PC-3 (cell line): Measurements from ENCODE around the gene STXBP6. TPM values are rescaled to one million over a fixed set of nuclear protein-coding genes. Genes with fewer than 3 reads are reported as not detected.

Experiments used
- ATAC-seq: fragments of 200-7000 bp; cut with Tn5 transposase; 2 replicates; pipeline ENCODE4 v1.9.1; 2020; ENCODE audit warnings: mild to moderate bottlenecking, moderate library complexity
- BruUV-seq: library from RNA; stranded (reverse); fragments of 400-500 nt; replicated peaks from 2 replicates; lab custom pipeline; 2021; lab: Mats Ljungman, UMichigan
- CTCF ChIA-PET: fragments of 300-600 bp; sonication (Branson Sonifier 250); formaldehyde crosslinking; loops from one replicate; lab custom pipeline; 2022; ENCODE audit warnings: antibody characterized with exemption; lab: Charles Lee
- POLR2A ChIA-PET: fragments of 300-600 bp; sonication (Branson Sonifier 250); formaldehyde crosslinking; loops from one replicate; lab custom pipeline; 2022; ENCODE audit warnings: antibody characterized with exemption; ENCODE audit not compliant: unreplicated experiment; lab: Charles Lee
- DNase-seq: peaks from one replicate; pipeline ENCODE4 v3.0.0-alpha.2; 2015
- H2AFZ ChIP-seq: fragments of 300-600 bp; sonication (generic); 2 replicates; pipeline ENCODE4 v1.6.0; 2016; ENCODE audit warnings: antibody characterized with exemption, low read length
- H3F3A ChIP-seq: fragments of 300-600 bp; sonication (generic); one replicate; pipeline ENCODE4 v1.6.0; 2017; ENCODE audit warnings: antibody characterized with exemption, low read length, control low read depth, mild to moderate bottlenecking; ENCODE audit not compliant: unreplicated experiment
- H3K27ac ChIP-seq: fragments of 300-600 bp; sonication (generic); 2 replicates; pipeline ENCODE4 v1.5.1; 2016; ENCODE audit warnings: mild to moderate bottlenecking, low read length
- H3K27me3 ChIP-seq: fragments of 300-600 bp; sonication (generic); 2 replicates; pipeline ENCODE4 v1.6.1; 2016; ENCODE audit warnings: low read length, mixed read lengths
- H3K36me3 ChIP-seq: fragments of 300-600 bp; sonication (generic); 2 replicates; pipeline ENCODE4 v1.6.1; 2016; ENCODE audit warnings: low read depth, mixed run types, low read length, mixed read lengths
- H3K4me1 ChIP-seq: fragments of 300-600 bp; sonication (generic); 2 replicates; pipeline ENCODE4 v1.5.1; 2016; ENCODE audit warnings: low read length; ENCODE audit not compliant: insufficient read depth
- H3K4me2 ChIP-seq: fragments of 300-600 bp; sonication (generic); 2 replicates; pipeline ENCODE4 v1.6.0; 2016; ENCODE audit warnings: low read length
- H3K4me3 ChIP-seq: fragments of 300-600 bp; sonication (generic); 2 replicates; pipeline ENCODE4 v1.5.1; 2016; ENCODE audit warnings: mild to moderate bottlenecking, low read length, mixed read lengths
- H3K79me2 ChIP-seq: fragments of 300-600 bp; sonication (generic); 2 replicates; pipeline ENCODE4 v1.6.1; 2017; ENCODE audit warnings: low read length, mixed read lengths
- H3K9ac ChIP-seq: fragments of 300-600 bp; sonication (generic); 2 replicates; pipeline ENCODE4 v1.6.0; 2016; ENCODE audit warnings: mild to moderate bottlenecking, low read length
- H3K9me2 ChIP-seq: fragments of 300-600 bp; sonication (generic); replicated peaks from 2 replicates; pipeline ENCODE4 v1.6.1; 2016; ENCODE audit warnings: mixed run types, low read length, mixed read lengths
- H3K9me3 ChIP-seq: fragments of 300-600 bp; sonication (generic); 2 replicates; pipeline ENCODE4 v1.6.1; 2016; ENCODE audit warnings: low read length, mixed read lengths
- H4K20me1 ChIP-seq: fragments of 300-600 bp; sonication (generic); 2 replicates; pipeline ENCODE4 v1.6.1; 2016; ENCODE audit warnings: low read length, mixed read lengths
- EZH2 ChIP-seq: fragments of 300-600 bp; sonication (generic); IDR thresholded peaks from one replicate; pipeline ENCODE4 v1.6.1; 2017; ENCODE audit warnings: antibody characterized with exemption, mild to moderate bottlenecking, low read length; ENCODE audit not compliant: unreplicated experiment
- EZH2phosphoT487 ChIP-seq: fragments of 300-600 bp; sonication (generic); IDR thresholded peaks from 2 replicates; pipeline ENCODE4 v1.6.1; 2018; ENCODE audit warnings: mild to moderate bottlenecking, antibody characterized with exemption, low read length, borderline replicate concordance
- intact Hi-C: fragments of 100-400 bp; cut with micrococcal nuclease; formaldehyde crosslinking; loops from 2 replicates; pipeline ENCODE4 v1.9.0; 2023
- total RNA-seq: library from RNA; depleted of rRNA; stranded (reverse); fragments of >200 nt; gene quantifications from 2 replicates; pipeline ENCODE4 v1.2.3, GENCODE V29; 2014
- TF ChIP-seq, protein P1 (sequence below): fragments of 300-600 bp; sonication (generic); conservative IDR thresholded peaks from 2 replicates; pipeline ENCODE4 v1.5.1; 2017; ENCODE audit warnings: antibody characterized with exemption, low read depth, mild to moderate bottlenecking, low read length

STXBP6 gene
- total RNA-seq, 1 experiment from 2014 or later, result 0.40 TPM

DNA sequence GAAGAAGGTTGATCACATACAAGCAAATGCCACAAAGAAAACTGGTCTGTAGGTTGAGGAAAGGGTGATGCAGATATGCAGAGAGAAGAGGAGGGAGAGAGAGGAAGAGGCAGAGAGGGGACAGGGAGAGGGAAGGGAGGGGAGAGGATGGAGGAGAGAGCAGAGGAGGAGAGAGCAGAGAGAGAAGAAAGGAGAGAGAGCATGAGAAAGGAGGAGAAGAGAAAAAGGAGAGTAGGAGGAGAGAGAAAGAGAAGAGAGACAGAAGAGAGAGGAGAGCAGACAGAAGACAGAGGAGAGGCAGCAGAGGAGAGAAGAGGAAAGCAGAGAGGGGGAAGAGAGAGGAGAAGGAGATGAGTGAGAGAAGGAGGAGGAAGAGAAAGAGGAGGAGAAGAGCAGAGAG lies 59.2 kb downstream of the STXBP6 start:
- H3K36me3 ChIP-seq, result no peaks in the 10 kb centered on the region
- no peak overlapping the region for H3K27ac ChIP-seq
- no peak overlapping the region for H3K4me2 ChIP-seq
- intact Hi-C loops, result no loop called here
- ChIA-PET CTCF (no interaction called here), POLR2A (no interaction called here)
- no peak overlapping the region for H3K4me3 ChIP-seq
- H3F3A ChIP-seq, result no peaks in the 10 kb centered on the region
- TF ChIP-seq EZH2 (no peak), EZH2phosphoT487 (no peak)
- TF ChIP-seq, protein P1, sequence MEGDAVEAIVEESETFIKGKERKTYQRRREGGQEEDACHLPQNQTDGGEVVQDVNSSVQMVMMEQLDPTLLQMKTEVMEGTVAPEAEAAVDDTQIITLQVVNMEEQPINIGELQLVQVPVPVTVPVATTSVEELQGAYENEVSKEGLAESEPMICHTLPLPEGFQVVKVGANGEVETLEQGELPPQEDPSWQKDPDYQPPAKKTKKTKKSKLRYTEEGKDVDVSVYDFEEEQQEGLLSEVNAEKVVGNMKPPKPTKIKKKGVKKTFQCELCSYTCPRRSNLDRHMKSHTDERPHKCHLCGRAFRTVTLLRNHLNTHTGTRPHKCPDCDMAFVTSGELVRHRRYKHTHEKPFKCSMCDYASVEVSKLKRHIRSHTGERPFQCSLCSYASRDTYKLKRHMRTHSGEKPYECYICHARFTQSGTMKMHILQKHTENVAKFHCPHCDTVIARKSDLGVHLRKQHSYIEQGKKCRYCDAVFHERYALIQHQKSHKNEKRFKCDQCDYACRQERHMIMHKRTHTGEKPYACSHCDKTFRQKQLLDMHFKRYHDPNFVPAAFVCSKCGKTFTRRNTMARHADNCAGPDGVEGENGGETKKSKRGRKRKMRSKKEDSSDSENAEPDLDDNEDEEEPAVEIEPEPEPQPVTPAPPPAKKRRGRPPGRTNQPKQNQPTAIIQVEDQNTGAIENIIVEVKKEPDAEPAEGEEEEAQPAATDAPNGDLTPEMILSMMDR, result no peak
- H3K27me3 ChIP-seq, result no peaks in the 10 kb centered on the region
- BruUV-seq, result no TSS peak
- H3K9ac ChIP-seq, result no peak overlapping the region
- no peak for ATAC-seq
- no peak overlapping the region for H2AFZ ChIP-seq
- H3K79me2 ChIP-seq, result no peaks in the 10 kb centered on the region
- no peak for DNase-seq
- no peaks in the 10 kb centered on the region for H3K4me1 ChIP-seq
- no peaks in the 10 kb centered on the region for H3K9me2 ChIP-seq
- 0 out of 2 replicates have a peak, but pooled peaks cover 7% of the 10 kb centered on the region for H3K9me3 ChIP-seq
- H4K20me1 ChIP-seq, result no peaks in the 10 kb centered on the region

DNA sequence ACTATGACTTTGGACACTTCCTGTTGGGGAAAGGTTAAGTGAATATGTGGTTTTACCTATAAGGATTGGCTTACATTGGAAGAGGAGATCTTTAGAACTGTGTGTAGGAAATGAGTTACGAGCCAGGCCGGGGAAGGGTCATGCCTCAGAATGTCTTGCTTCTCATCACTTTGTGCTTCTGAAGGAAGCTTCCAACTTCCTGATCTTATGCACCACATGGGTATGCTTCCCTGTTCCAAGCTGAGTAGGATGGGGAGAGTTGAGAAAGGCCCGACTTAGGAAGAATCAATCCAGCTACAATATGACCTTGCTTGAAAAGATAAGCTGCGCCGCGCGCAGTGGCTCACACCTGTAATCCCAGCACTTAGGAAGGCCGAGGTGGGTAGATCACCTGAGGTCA lies 59.9 kb downstream of the STXBP6 start:
- CTCF ChIA-PET, result no interaction called here
- no peaks in the 10 kb centered on the region for H3K4me1 ChIP-seq
- no peaks in the 10 kb centered on the region for H3K79me2 ChIP-seq
- no peak overlapping the region for H3K9ac ChIP-seq
- intact Hi-C loops, result no loop called here
- ATAC-seq (no peak), DNase-seq (no peak)
- no peaks in the 10 kb centered on the region for H3F3A ChIP-seq
- TF ChIP-seq EZH2 (no peak), EZH2phosphoT487 (no peak)
- TF ChIP-seq, protein P1, result no peak
- H3K36me3 ChIP-seq, result no peaks in the 10 kb centered on the region
- BruUV-seq, result no TSS peak
- POLR2A ChIA-PET, result no interaction called here
- no peak overlapping the region for H3K4me2 ChIP-seq
- no peaks in the 10 kb centered on the region for H3K9me2 ChIP-seq
- no peak overlapping the region for H3K4me3 ChIP-seq
- 0 out of 2 replicates have a peak, but pooled peaks cover 7% of the 10 kb centered on the region for H3K9me3 ChIP-seq
- no peaks in the 10 kb centered on the region for H4K20me1 ChIP-seq
- no peak overlapping the region for H2AFZ ChIP-seq
- no peaks in the 10 kb centered on the region for H3K27me3 ChIP-seq
- H3K27ac ChIP-seq, result no peak overlapping the region

DNA sequence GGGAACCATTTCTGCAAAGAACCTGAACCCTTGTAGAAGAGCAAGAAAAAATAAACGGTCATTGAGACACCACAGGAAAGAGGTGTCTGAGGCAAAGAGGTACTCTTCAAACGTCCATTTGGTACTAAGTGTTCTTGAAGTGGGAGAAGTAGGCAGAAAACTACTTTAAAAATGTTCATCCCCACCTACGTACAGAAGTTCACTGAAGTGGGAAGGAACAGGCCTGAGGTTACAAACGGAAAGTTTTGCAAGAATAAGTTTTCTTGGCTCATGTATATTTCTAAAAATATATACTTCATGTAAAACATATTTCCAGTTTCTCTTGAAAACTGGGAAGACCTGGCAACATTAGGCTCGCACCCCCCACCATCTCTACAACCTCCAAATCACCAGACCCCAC lies 61.2 kb downstream of the STXBP6 start:
- no peaks in the 10 kb centered on the region for H3K4me1 ChIP-seq
- TF ChIP-seq, protein P1, result no peak
- TF ChIP-seq EZH2phosphoT487, result no peak
- TF ChIP-seq EZH2, result no peak
- no TSS peak for BruUV-seq
- H3K4me2 ChIP-seq, result no peak overlapping the region
- H3K4me3 ChIP-seq, result no peak overlapping the region
- no peak overlapping the region for H3K27ac ChIP-seq
- no peak overlapping the region for H3K9ac ChIP-seq
- ATAC-seq (no peak), DNase-seq (no peak)
- H3F3A ChIP-seq, result no peaks in the 10 kb centered on the region
- H3K79me2 ChIP-seq, result no peaks in the 10 kb centered on the region
- CTCF ChIA-PET, result no interaction called here
- H3K27me3 ChIP-seq, result no peaks in the 10 kb centered on the region
- POLR2A ChIA-PET, result no interaction called here
- H4K20me1 ChIP-seq, result no peaks in the 10 kb centered on the region
- 0 out of 2 replicates have a peak, but pooled peaks cover 7% of the 10 kb centered on the region for H3K9me3 ChIP-seq
- H3K9me2 ChIP-seq, result no peaks in the 10 kb centered on the region
- no peaks in the 10 kb centered on the region for H3K36me3 ChIP-seq
- no peak overlapping the region for H2AFZ ChIP-seq
- intact Hi-C loops, result no loop called here
